HUES64 (cell line): ENCODE results near the gene UBAC2.

Source experiments
- H3K27ac ChIP-seq: 2 replicates; pipeline ENCODE4 v1.7.0; 2013; ENCODE audit warnings: low read depth, low read length, inconsistent platforms
- H3K27me3 ChIP-seq: 2 replicates; pipeline ENCODE4 v1.6.1; 2013; ENCODE audit warnings: mild to moderate bottlenecking, low read length; ENCODE audit not compliant: insufficient read depth
- H3K36me3 ChIP-seq: 2 replicates; pipeline ENCODE4 v1.6.1; 2013; ENCODE audit warnings: mild to moderate bottlenecking, low read length; ENCODE audit not compliant: insufficient read depth
- H3K4me1 ChIP-seq: 2 replicates; pipeline ENCODE4 v1.6.1; 2013; ENCODE audit warnings: mild to moderate bottlenecking, low read length, moderate library complexity; ENCODE audit not compliant: insufficient read depth
- H3K4me3 ChIP-seq: 2 replicates; pipeline ENCODE4 v1.5.1; 2013; ENCODE audit warnings: mild to moderate bottlenecking, low read length, moderate library complexity
- H3K9ac ChIP-seq: 2 replicates; pipeline ENCODE4 v1.6.1; 2013; ENCODE audit warnings: mild to moderate bottlenecking, low read depth, low read length
- H3K9me3 ChIP-seq: 2 replicates; pipeline ENCODE4 v1.6.1; 2013; ENCODE audit warnings: low read depth, low read length; ENCODE audit not compliant: insufficient read depth
- WGBS: fragments of 150-250, 120-280 bp; methylation state at CpG from one replicate; pipeline ENCODE4 v1.1.7; 2013; ENCODE audit warnings: missing lambda C conversion rate; 5-methylcytosine and 5-hydroxymethylcytosine counted together

The UBAC2 gene

DNA sequence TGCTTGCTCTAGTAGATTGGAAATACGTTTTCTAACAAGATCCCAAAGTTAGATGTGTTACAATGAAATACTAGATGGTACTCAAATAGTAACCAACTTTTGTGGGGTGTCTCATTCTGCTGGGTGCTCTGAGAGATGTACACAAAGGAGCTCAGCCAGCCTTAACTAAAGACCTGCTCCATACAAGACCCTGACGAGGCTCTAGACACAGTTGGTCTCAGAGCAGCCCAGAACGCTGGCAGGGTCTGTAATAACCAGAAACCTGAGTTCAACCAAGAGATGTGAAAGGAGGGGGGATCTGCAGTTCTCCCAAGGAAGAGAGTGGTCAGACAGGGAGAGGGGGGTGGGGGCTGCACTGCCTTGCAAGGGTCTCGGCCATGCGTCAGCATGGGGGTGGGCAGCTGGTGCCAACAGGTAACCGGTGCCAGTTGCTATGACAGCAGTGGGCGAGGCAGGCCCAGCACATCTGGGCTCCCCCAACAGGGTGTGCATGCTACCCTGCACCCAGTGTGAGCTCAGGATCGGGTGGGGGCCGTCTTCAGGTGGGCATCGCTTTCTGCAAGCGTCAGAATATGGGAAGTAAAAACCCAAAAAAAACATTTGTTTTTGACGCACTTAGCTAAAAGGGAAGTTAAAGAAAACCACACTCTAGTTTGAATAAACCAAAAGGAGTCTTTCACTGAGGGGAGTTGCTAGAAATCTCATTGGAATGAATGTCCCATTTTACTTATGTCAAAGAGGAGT lies 174.5 kb downstream of the UBAC2 start:
- Histone ChIP-seq H3K27me3 (no peaks in the 10 kb centered on the region), H3K4me1 (peaks cover 17% of the 10 kb centered on the region), H3K9ac (no peak overlapping the region), H3K36me3 (peaks cover 13% of the 10 kb centered on the region; the same call in 1 of the 2 replicates), H3K27ac (no peak overlapping the region), H3K4me3 (no peak overlapping the region), H3K9me3 (no peaks in the 10 kb centered on the region)
- 94% methylated on average over 12 of the region's 12 CpGs for WGBS

DNA sequence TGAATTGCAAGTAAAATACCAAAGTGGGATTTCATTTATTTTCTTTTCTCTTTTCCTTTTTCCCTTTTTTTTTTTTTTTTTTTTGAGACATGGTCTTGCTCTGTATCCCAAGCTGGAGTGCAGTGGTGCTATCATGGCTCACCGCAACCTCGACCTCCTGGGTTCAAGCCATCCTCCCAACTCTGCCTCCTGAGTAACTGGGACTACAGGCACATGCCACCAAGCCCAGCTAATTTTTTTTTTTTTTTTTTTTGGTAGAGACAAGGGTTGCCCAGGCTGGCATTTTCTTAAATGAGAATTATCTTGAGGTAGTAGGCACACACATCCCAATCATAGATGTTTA lies 175.1 kb downstream of the UBAC2 start:
- H3K4me1 ChIP-seq: peaks cover 17% of the 10 kb centered on the region
- H3K36me3 ChIP-seq: peaks cover 8% of the 10 kb centered on the region; the same call in 1 of the 2 replicates
- H3K27ac ChIP-seq: no peak overlapping the region
- no peaks in the 10 kb centered on the region for H3K9me3 ChIP-seq
- no peaks in the 10 kb centered on the region for H3K27me3 ChIP-seq
- H3K9ac ChIP-seq: no peak overlapping the region
- WGBS: 93% methylated on average over 2 of the region's 2 CpGs
- H3K4me3 ChIP-seq: no peak overlapping the region

DNA sequence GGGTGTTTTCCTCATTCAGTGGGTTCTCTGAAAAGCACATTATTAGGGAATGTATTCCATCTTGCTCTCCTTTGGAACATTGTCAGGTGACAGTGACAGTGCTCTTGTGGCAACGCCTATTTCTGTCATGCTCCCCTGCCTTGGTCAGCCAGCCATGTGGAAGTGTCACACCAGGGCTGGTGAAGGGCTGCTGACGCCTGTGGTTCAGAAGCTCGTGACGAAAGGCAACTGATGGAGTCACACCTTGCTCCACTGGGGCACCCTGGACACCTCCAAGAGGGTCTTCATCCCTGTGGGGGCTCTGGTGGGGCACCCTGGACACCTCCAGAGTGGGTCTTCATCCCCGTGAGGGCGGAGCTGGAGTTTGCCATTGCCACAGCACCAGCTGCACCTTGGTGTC lies 175.5 kb downstream of the UBAC2 start:
- no peak overlapping the region for H3K4me3 ChIP-seq
- H3K4me1 ChIP-seq: peaks cover 17% of the 10 kb centered on the region
- H3K9ac ChIP-seq: no peak overlapping the region
- WGBS: 94% methylated on average over 6 of the region's 6 CpGs
- peaks cover 5% of the 10 kb centered on the region; the same call in 1 of the 2 replicates for H3K36me3 ChIP-seq
- no peaks in the 10 kb centered on the region for H3K27me3 ChIP-seq
- no peaks in the 10 kb centered on the region for H3K9me3 ChIP-seq
- H3K27ac ChIP-seq: no peak overlapping the region

DNA sequence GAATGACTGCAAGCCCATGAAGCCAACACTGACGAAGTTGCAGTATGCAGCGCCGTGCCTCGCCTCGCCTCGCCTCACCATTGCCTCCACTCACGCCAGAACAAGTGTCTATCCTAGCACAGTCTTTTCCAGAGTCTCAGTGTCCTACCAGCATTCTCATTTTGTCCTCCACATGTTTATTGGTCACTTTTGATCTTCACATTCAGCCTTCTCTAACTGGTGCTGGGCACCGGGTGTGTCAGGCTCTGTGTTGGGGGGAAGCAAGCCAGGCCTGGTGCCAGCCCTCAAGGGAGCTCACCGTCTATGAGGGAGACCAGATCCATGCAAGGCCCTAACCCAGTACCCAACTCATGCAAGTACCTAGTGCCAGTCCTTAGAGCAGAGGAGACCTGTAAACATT lies 176.3 kb downstream of the UBAC2 start:
- Histone ChIP-seq H3K27me3 (no peaks in the 10 kb centered on the region), H3K36me3 (peaks cover 4% of the 10 kb centered on the region; the same call in 1 of the 2 replicates), H3K4me3 (no peak overlapping the region), H3K27ac (no peak overlapping the region), H3K9me3 (no peaks in the 10 kb centered on the region), H3K4me1 (peaks cover 17% of the 10 kb centered on the region), H3K9ac (no peak overlapping the region)
- WGBS: 97% methylated on average over 9 of the region's 9 CpGs

DNA sequence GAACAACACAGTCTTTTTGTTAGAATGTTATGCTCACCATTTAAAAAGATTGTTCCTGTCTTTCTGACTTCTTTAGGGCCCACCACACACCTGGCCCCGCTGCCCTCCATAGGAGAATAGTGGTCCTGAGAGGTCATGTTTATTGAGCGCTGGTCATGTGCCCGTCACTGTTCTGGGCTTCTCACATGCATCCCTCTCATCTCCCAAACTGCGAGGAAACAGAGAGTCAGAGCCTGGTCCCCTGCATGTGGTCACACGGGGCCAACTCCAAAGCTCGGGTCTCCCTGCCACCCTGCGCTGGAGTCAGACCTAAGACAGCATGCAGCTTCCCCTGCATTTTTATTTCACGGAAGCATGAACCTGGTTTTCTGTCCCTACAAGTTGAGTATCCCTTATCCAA lies 177.0 kb downstream of the UBAC2 start:
- Histone ChIP-seq H3K27ac (no peak overlapping the region), H3K4me1 (peaks cover 17% of the 10 kb centered on the region), H3K27me3 (no peaks in the 10 kb centered on the region), H3K9ac (no peak overlapping the region), H3K4me3 (no peak overlapping the region), H3K9me3 (no peaks in the 10 kb centered on the region), H3K36me3 (no peaks in the 10 kb centered on the region)
- 93% methylated on average over 8 of the region's 8 CpGs for WGBS

DNA sequence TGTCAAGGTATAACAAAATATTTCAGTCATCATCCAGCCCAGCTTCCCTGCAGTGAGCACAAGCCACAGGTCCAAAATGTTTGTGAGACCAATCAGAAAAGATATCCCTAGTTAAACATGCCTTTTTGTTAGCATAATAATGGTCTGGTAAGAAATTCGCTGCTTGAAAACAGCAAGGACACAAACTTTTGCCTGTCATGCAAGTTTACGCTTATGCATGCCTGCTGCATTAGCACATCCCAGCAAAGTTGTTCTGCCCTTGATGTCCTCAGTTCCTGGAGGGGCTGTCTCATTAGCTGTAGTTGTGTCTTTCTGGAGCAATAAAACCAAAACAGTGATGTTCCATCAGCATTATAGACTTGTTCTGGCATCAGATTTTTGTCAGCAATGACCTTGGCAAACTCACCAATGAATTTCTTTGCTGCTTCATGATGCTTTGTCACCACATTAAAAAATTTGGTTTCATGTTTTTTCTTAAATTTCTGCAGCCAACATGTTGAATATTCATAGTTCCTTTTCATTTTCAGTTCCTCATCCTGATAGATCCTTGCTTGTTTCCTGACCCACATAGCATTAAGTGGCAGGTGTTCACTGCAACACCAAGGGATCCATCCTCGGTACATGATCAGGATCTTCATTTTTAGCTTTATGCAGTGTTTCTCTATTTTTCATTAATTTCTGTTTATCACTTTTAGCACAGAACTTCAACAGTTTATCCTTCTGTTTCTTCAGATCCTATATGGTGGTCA lies 178.5 kb downstream of the UBAC2 start:
- Histone ChIP-seq H3K9me3 (no peaks in the 10 kb centered on the region), H3K4me3 (0 out of 2 replicates have a peak overlapping the region, but pooled peaks have one; percentile 8), H3K36me3 (no peaks in the 10 kb centered on the region), H3K27me3 (no peaks in the 10 kb centered on the region), H3K27ac (peak overlapping the region; percentile 55; the same call in 1 of the 2 replicates), H3K4me1 (peaks cover 17% of the 10 kb centered on the region), H3K9ac (no peak overlapping the region; the same call in 1 of the 2 replicates)
- 50% methylated on average over 3 of the region's 3 CpGs for WGBS

DNA sequence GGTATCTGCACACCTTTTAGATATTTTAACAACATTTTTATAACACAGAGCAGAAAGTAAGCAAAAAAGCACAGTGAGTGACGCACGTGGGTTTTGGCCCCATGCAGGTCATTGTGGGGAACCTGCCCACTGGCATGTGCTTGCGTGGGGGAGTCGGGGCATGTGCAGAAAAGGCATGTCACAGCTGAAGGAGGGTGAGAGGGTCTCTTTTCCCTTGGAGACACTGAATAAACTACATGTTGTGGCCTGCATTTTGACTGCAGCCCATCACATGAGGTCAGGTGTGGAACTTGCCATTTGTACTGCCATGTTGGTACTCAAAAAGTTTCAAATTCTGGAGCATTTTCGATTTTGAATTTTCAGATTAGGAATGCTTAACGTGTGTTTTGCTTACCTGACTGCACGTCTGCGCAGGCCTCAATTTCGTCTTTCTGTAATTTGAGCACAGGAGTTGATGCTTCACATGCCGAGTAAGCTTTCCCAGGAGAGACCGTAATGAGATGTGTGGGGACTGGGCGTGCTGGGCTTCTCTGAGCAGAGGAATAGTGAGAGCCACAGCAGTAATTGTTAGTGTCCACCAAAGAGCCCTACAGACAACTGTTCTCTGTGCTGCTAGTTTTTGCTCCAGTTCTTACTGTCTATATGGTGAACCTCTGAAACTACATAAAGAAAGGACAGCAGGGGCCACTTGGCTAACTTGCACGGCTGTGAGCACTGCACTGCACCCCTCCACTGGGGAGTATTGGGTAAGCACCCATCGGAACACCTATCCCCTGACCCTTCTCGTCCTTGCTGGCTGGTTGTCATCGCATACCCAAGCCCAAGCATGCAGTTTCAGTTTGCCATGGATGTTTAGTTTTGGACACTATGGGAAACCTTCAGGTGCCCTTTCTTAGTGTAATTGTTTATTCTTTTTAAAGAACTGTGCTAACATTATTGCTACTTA lies 179.5 kb downstream of the UBAC2 start:
- H3K27ac ChIP-seq: no peak overlapping the region
- no peaks in the 10 kb centered on the region for H3K36me3 ChIP-seq
- peaks cover 17% of the 10 kb centered on the region for H3K4me1 ChIP-seq
- H3K9me3 ChIP-seq: no peaks in the 10 kb centered on the region
- WGBS: 90% methylated on average over 16 of the region's 16 CpGs
- H3K9ac ChIP-seq: no peak overlapping the region
- no peaks in the 10 kb centered on the region for H3K27me3 ChIP-seq
- no peak overlapping the region for H3K4me3 ChIP-seq

DNA sequence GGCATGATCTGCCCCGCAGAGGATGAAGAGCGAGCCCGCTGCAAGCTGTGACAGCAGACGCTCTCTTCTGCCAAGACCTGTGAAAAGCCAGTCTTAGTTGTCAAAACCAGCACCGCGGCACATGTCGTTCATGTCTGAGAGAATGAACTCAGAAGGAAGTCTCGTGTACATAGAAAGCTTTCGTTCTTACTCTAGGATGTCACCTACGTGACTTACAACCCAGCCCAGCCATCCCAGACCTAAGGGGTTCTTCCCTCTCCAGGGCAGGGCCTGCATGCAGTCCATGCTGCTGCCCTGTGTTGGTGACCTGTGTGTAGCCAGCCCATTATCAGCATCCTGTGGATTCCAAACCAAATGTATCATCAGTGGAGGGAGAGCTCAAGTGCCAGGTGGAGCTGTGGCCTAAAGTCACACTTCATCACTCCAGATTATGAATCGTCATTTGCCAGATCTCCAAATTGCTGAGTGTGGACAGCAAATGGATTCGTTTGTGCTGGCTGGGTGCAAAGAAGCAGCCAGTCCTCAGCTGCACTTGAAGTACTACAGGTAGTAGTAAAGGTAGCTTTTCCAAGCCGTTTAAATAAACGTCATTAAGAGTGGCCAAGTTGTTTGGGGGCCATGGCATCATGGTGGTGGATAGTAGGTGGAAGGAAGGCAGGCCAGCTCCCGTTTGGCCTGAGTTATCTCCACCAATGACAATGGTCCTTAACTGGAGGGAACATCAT lies 180.4 kb downstream of the UBAC2 start:
- H3K4me3 ChIP-seq: no peak overlapping the region
- no peak overlapping the region for H3K9ac ChIP-seq
- no peak overlapping the region for H3K27ac ChIP-seq
- WGBS: 93% methylated on average over 15 of the region's 15 CpGs
- peaks cover under 1% of the 10 kb centered on the region; the same call in 1 of the 2 replicates for H3K36me3 ChIP-seq
- H3K9me3 ChIP-seq: no peaks in the 10 kb centered on the region
- no peaks in the 10 kb centered on the region for H3K27me3 ChIP-seq
- peaks cover 17% of the 10 kb centered on the region for H3K4me1 ChIP-seq

DNA sequence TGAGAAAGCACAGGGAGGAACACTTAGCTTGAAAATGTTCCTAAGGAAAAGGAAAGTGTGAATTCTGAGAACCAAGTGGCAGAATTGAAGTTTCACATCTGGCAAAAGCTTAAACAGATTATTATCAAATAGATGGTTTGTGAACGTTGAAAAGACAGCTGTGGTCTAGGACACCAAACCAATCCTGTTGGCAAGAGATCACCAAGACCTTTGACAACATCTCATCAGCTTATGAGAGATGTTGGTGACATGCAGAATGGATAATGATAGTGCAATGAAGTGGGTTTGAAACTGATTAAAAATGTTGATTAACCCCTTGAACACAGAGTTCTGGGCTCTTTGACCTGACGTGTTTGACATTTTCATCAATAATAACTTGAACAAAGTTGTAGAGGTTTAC lies 181.1 kb downstream of the UBAC2 start:
- Histone ChIP-seq H3K9me3 (no peaks in the 10 kb centered on the region), H3K36me3 (peaks cover 4% of the 10 kb centered on the region), H3K4me1 (peaks cover 17% of the 10 kb centered on the region), H3K4me3 (no peak overlapping the region), H3K27ac (no peak overlapping the region), H3K27me3 (no peaks in the 10 kb centered on the region), H3K9ac (no peak overlapping the region)
- WGBS: 87% methylated on average over 2 of the region's 2 CpGs

DNA sequence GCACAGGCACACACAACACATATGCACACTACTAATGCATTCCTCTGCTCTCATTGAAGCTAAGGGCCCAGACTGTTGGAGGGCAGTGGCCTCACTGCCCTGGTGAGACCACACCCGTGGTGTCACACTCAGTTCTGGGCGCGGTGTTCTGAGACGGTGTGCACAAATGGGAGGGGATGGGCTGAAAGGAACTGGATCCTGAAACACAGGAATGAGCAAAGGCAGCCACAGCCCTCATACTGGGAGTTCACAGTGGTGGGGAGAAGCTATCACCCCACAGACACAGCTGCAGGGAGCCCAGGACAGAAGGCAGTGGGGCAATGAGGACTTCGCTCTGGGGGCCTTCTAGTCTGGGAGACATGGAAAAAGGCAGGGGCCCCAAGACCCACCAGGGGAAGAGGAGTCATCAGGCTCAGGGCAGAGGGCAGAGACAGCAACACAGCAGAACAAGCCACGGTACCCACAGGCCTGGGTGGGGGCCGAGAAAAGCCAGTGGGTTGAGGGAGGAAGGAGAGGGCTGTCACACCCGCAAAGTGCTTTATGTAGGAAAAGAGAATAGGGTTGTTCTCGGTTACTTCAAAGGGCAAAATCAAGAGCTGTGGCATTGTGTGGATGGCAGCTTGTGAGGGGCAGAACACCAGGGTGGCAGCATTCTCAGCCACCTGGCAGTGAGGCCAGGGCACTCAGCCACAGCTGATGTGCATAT lies 181.9 kb downstream of the UBAC2 start:
- H3K27ac ChIP-seq: no peak overlapping the region
- H3K9me3 ChIP-seq: no peaks in the 10 kb centered on the region
- peaks cover 4% of the 10 kb centered on the region for H3K36me3 ChIP-seq
- H3K4me3 ChIP-seq: no peak overlapping the region
- peaks cover 17% of the 10 kb centered on the region for H3K4me1 ChIP-seq
- H3K27me3 ChIP-seq: no peaks in the 10 kb centered on the region
- 95% methylated on average over 9 of the region's 9 CpGs for WGBS
- no peak overlapping the region for H3K9ac ChIP-seq
